HL-60 (cell line): ENCODE results near the gene PEX10.

ENCODE experiments used
- GABPA ChIP-seq: IDR thresholded peaks from 2 replicates; pipeline ENCODE4 v1.6.1; 2012; ENCODE audit warnings: low read depth
- POLR2AphosphoS5 ChIP-seq: IDR thresholded peaks from 2 replicates; pipeline ENCODE4 v1.6.1; 2012; ENCODE audit warnings: low read depth
- SPI1 ChIP-seq: IDR thresholded peaks from 2 replicates; pipeline ENCODE4 v1.6.1; 2012; ENCODE audit warnings: low read depth, mild to moderate bottlenecking, borderline replicate concordance
- TF ChIP-seq, protein P1 (sequence below): IDR thresholded peaks from one replicate; pipeline ENCODE4 v1.5.1; 2011; ENCODE audit warnings: low read length, control low read depth, inconsistent platforms; ENCODE audit not compliant: insufficient read depth

DNA sequence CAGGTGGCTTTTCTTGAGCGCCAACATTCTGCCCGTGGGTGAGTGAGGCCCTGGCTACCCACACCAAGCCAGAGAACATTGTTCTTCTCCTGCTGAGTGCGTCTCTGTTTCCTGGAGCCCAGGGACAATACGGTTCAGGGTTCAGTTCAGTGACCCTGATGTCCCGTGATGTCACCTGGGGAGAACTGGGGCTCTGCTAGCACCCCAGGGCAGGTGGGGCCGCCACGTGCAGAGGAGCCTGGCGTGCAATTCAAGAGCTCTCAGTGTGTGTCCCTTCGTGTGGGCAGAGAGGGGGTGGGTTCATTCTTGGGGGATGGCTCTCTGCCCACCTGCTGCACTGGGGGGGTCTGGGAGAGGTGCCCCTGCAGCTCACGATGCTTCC is 18.2 kb upstream of the PEX10 start:
- TF ChIP-seq POLR2AphosphoS5 (no peak), GABPA (no peak), SPI1 (no peak)
- TF ChIP-seq, protein P1, sequence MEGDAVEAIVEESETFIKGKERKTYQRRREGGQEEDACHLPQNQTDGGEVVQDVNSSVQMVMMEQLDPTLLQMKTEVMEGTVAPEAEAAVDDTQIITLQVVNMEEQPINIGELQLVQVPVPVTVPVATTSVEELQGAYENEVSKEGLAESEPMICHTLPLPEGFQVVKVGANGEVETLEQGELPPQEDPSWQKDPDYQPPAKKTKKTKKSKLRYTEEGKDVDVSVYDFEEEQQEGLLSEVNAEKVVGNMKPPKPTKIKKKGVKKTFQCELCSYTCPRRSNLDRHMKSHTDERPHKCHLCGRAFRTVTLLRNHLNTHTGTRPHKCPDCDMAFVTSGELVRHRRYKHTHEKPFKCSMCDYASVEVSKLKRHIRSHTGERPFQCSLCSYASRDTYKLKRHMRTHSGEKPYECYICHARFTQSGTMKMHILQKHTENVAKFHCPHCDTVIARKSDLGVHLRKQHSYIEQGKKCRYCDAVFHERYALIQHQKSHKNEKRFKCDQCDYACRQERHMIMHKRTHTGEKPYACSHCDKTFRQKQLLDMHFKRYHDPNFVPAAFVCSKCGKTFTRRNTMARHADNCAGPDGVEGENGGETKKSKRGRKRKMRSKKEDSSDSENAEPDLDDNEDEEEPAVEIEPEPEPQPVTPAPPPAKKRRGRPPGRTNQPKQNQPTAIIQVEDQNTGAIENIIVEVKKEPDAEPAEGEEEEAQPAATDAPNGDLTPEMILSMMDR = no peak
